Breast epithelium (tissue), 3 donors: ENCODE measurements around the gene BRICD5.

ENCODE experiments used
- CTCF ChIP-seq, 3 donors: fragments of 450-650 bp; IDR thresholded peaks; one replicate each; pipeline ENCODE4 v1.5.1; 2016 to 2017; ENCODE audit warnings: antibody characterized with exemption in 3 of 3, mild to moderate bottlenecking in 3 of 3, moderate library complexity in 3 of 3
- POLR2A ChIP-seq: fragments of 450-650 bp; IDR thresholded peaks from one replicate; pipeline ENCODE4 v1.6.1; 2016; ENCODE audit warnings: antibody characterized with exemption, mild to moderate bottlenecking, moderate library complexity
- POLR2AphosphoS5 ChIP-seq, 3 donors: sonication (generic); formaldehyde crosslinking; IDR thresholded peaks; one replicate each; pipeline ENCODE4 v1.6.1; 2017; ENCODE audit warnings: antibody characterized with exemption in 3 of 3

- no peak for TF ChIP-seq CTCF (IDR thresholded peaks at IDR 0.05)
- no peak for TF ChIP-seq POLR2A
- no peak for TF ChIP-seq POLR2AphosphoS5 (IDR thresholded peaks at IDR 0.05)
Measured at GRCh38 chr16:2194166-2194834, 16.4 kb downstream of the BRICD5 start.
